ENCODE data around the gene EVPL. TPM values are rescaled to one million over a fixed set of nuclear protein-coding genes. Genes with fewer than 3 reads are reported as not detected.

Gene EVPL
- total RNA-seq, 1 experiment from 2014 or later, result 36.4 TPM

- DNase-seq (ENCODE audit: low read depth, low spot score) (no peak), ATAC-seq (no peak)
- ChIA-PET POLR2A (no interaction called here), CTCF (no interaction called here)
- TSS peak; percentile 5 for BruUV-seq (replicated peaks)
- Histone ChIP-seq H3K4me1 (ENCODE audit: control insufficient read depth, insufficient read depth, low read length) (peaks cover 6% of the 10 kb centered on the region), H3K9me3 (ENCODE audit: control insufficient read depth, insufficient read depth, low read depth, low read length) (no peaks in the 10 kb centered on the region), H3K36me3 (ENCODE audit: control insufficient read depth, insufficient read depth, low read length) (no peaks in the 10 kb centered on the region; the same call in 1 of the 2 replicates), H3K4me3 (ENCODE audit: low read depth in 2 of 2, low read length in 2 of 2) (no peak overlapping the region), H3K27me3 (ENCODE audit: control insufficient read depth, insufficient read depth, low read length) (no peaks in the 10 kb centered on the region), H3K27ac (ENCODE audit: low read length) (no peak overlapping the region)
- in situ Hi-C loops (cut with HindIII; ENCODE audit: low pct_unique_long_range_greater_than_20kb, low sequenced_read_pairs) (no loop called here), intact Hi-C loops (cut with micrococcal nuclease; ENCODE audit: unreplicated experiment) (no loop called here)
- TF ChIP-seq SIN3A (IDR thresholded peaks at IDR 0.05; ENCODE audit: borderline replicate concordance, insufficient read depth, low read depth, low read length) (no peak), TCF7L2 (IDR thresholded peaks at IDR 0.05; ENCODE audit: low read depth, low read length) (no peak), REST (IDR thresholded peaks at IDR 0.05; ENCODE audit: insufficient read depth in 1 of 2, low read depth in 2 of 2, low read length in 1 of 2) (no peak), CTCF (IDR thresholded peaks at IDR 0.05) (no peak), POLR2AphosphoS5 (IDR thresholded peaks at IDR 0.05; ENCODE audit: low read depth, low read length) (no peak)
These were observed 43.5 kb downstream of the EVPL start for GRCh38 chr17:75983501-75984181.

- no peak for DNase-seq (ENCODE audit: low read depth, low spot score)
- in situ Hi-C loops (cut with HindIII; ENCODE audit: low pct_unique_long_range_greater_than_20kb, low sequenced_read_pairs), result no loop called here
- no peaks in the 10 kb centered on the region for H3K27me3 ChIP-seq (ENCODE audit: control insufficient read depth, insufficient read depth, low read length)
- ChIA-PET POLR2A (interaction anchor here (0.6 to 1.1 kb wide), 3 partner anchors 19 to 313 kb away, joined by 3 to 9 read pairs (median 8); no protein-coding TSS in a partner anchor), CTCF (interaction anchor here (0.9 kb wide), 1 partner anchor 103 kb away, joined by 7 read pairs; no protein-coding TSS in a partner anchor)
- intact Hi-C loops (cut with micrococcal nuclease; ENCODE audit: unreplicated experiment), result no loop called here
- H3K4me3 ChIP-seq (ENCODE audit: low read depth in 2 of 2, low read length in 2 of 2), result peak overlapping the region in 1 of 2 experiments; percentile 73; a peak in 1 of 4 replicates
- TF ChIP-seq CTCF (IDR thresholded peaks at IDR 0.05) (no peak), REST (IDR thresholded peaks at IDR 0.05; ENCODE audit: insufficient read depth in 1 of 2, low read depth in 2 of 2, low read length in 1 of 2) (no peak), TCF7L2 (IDR thresholded peaks at IDR 0.05; ENCODE audit: low read depth, low read length) (no peak), POLR2AphosphoS5 (IDR thresholded peaks at IDR 0.05; ENCODE audit: low read depth, low read length) (no peak), SIN3A (IDR thresholded peaks at IDR 0.05; ENCODE audit: borderline replicate concordance, insufficient read depth, low read depth, low read length) (no peak)
- peak overlapping the region; percentile 94; the same call in 1 of the 2 replicates for H3K27ac ChIP-seq (ENCODE audit: low read length)
- no peak for ATAC-seq
- BruUV-seq (replicated peaks), result no TSS peak
- no peaks in the 10 kb centered on the region for H3K9me3 ChIP-seq (ENCODE audit: control insufficient read depth, insufficient read depth, low read depth, low read length)
- peaks cover 2% of the 10 kb centered on the region; the same call in 1 of the 2 replicates for H3K36me3 ChIP-seq (ENCODE audit: control insufficient read depth, insufficient read depth, low read length)
- peaks cover 18% of the 10 kb centered on the region for H3K4me1 ChIP-seq (ENCODE audit: control insufficient read depth, insufficient read depth, low read length)
These were observed 46.0 kb downstream of the EVPL start for GRCh38 chr17:75981019-75981615.
